Measurements from ENCODE around the gene AGPS. TPM values are rescaled to one million over a fixed set of nuclear protein-coding genes. Genes with fewer than 3 reads are reported as not detected.

AGPS gene
- total RNA-seq, 2 experiments from 2014 or later, result 2.1 to 9.6 TPM

- H3K4me3 ChIP-seq (ENCODE audit: low read depth, low read length, poor library complexity, severe bottlenecking), result no peak overlapping the region
- H3K4me2 ChIP-seq (ENCODE audit: low read length), result no peak overlapping the region
- no peaks in the 10 kb centered on the region for H3K36me3 ChIP-seq (ENCODE audit: insufficient read depth, low read length)
- H3K9me3 ChIP-seq (ENCODE audit: low read length), result no peaks in the 10 kb centered on the region
- BruUV-seq (replicated peaks), result no TSS peak
- TF ChIP-seq CTCF (conservative IDR thresholded peaks at IDR 0.05; ENCODE audit: low read length) (no peak), EZH2phosphoT487 (IDR thresholded peaks at IDR 0.05; ENCODE audit: borderline replicate concordance, low read depth, low read length) (no peak)
- CTCF ChIA-PET (ENCODE audit: unreplicated experiment), result no interaction called here
- no peak overlapping the region for H2AFZ ChIP-seq (ENCODE audit: low read length)
- no peaks in the 10 kb centered on the region for H3K4me1 ChIP-seq (ENCODE audit: insufficient read depth, low read length, poor library complexity, severe bottlenecking)
- POLR2A ChIA-PET, result no interaction called here
- no peaks in the 10 kb centered on the region for H4K20me1 ChIP-seq (ENCODE audit: insufficient read depth, low read length)
- no peaks in the 10 kb centered on the region for H3K9me2 ChIP-seq (ENCODE audit: insufficient read depth, low read length)
- H3K27ac ChIP-seq (ENCODE audit: low read depth, low read length, poor library complexity, severe bottlenecking), result no peak overlapping the region
- H3K79me2 ChIP-seq (ENCODE audit: insufficient read depth, low read depth, low read length), result no peaks in the 10 kb centered on the region
- intact Hi-C loops (cut with micrococcal nuclease; ENCODE audit: unreplicated experiment), result no loop called here
- DNase-seq (ENCODE audit: low spot score), result no peak
Observed at GRCh38 chr2:177395351-177396065, 2.9 kb downstream of the AGPS start.

DNA sequence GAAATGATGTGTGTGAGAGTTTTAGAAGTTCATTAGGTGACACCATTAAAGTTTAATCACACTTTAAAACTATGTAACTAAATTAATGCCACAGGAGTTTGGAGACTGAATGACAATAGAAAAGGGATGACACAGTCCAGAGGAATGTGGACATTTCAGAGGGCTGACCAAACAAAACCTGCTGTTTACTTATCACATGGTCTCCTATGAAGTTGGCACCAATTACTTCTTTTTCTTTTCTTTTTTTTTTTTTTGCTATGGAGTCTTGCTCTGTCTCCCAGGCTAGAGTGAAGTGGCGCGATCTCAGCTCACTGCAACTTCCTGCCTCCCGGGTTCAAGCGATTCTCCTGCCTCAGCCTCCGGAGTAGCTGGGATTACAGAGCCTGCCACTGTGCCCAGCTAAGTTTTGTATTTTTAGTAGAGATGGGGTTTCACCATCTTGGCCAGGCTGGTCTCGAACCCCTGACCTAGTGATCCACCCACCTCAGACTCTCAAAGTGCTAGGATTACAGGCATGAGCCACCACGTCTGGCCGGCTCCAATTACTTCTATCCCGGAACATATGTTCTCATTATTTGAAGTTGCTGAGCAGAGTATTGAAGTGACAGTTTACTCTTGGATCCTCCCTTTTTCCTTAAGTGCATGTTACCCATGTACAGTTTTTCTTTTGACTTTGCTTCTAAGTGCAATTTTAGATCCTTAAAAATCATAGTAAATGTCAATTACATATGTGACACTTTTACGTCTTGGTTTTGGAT lies 4.3 kb downstream of the AGPS start:
- POLR2A ChIA-PET, result no interaction called here
- TF ChIP-seq EZH2phosphoT487 (IDR thresholded peaks at IDR 0.05; ENCODE audit: borderline replicate concordance, low read depth, low read length) (no peak), CTCF (conservative IDR thresholded peaks at IDR 0.05; ENCODE audit: low read length) (no peak)
- Histone ChIP-seq H3K9me3 (ENCODE audit: low read length) (no peaks in the 10 kb centered on the region), H2AFZ (ENCODE audit: low read length) (no peak overlapping the region), H3K4me2 (ENCODE audit: low read length) (no peak overlapping the region), H3K4me3 (ENCODE audit: low read depth, low read length, poor library complexity, severe bottlenecking) (no peak overlapping the region), H3K36me3 (ENCODE audit: insufficient read depth, low read length) (no peaks in the 10 kb centered on the region), H4K20me1 (ENCODE audit: insufficient read depth, low read length) (no peaks in the 10 kb centered on the region), H3K4me1 (ENCODE audit: insufficient read depth, low read length, poor library complexity, severe bottlenecking) (no peaks in the 10 kb centered on the region), H3K27ac (ENCODE audit: low read depth, low read length, poor library complexity, severe bottlenecking) (no peak overlapping the region), H3K79me2 (ENCODE audit: insufficient read depth, low read depth, low read length) (no peaks in the 10 kb centered on the region), H3K9me2 (ENCODE audit: insufficient read depth, low read length) (no peaks in the 10 kb centered on the region)
- no peak for DNase-seq (ENCODE audit: low spot score)
- no TSS peak for BruUV-seq (replicated peaks)
- intact Hi-C loops (cut with micrococcal nuclease; ENCODE audit: unreplicated experiment), result no loop called here
- CTCF ChIA-PET (ENCODE audit: unreplicated experiment), result no interaction called here
